Subcutaneous adipose tissue (tissue), 4 donors: ENCODE results near the gene DHRSX. TPM values are rescaled to one million over a fixed set of nuclear protein-coding genes. Genes with fewer than 3 reads are reported as not detected.

ENCODE experiments used
- CTCF ChIP-seq: fragments of 450-650 bp; IDR thresholded peaks from one replicate; pipeline ENCODE4 v1.5.1; 2016; ENCODE audit warnings: low read depth, mild to moderate bottlenecking, control low read depth, antibody characterized with exemption, moderate library complexity
- total RNA-seq, 4 donors: library from RNA; depleted of rRNA; stranded (reverse); fragments of >200 nt; gene quantifications; one replicate each; pipeline ENCODE4 v1.1.0, GENCODE V29; 2016

Gene DHRSX
- total RNA-seq, 4 donors from 2014 or later = 17.0 to 34.2 (median 24.5) TPM

DNA sequence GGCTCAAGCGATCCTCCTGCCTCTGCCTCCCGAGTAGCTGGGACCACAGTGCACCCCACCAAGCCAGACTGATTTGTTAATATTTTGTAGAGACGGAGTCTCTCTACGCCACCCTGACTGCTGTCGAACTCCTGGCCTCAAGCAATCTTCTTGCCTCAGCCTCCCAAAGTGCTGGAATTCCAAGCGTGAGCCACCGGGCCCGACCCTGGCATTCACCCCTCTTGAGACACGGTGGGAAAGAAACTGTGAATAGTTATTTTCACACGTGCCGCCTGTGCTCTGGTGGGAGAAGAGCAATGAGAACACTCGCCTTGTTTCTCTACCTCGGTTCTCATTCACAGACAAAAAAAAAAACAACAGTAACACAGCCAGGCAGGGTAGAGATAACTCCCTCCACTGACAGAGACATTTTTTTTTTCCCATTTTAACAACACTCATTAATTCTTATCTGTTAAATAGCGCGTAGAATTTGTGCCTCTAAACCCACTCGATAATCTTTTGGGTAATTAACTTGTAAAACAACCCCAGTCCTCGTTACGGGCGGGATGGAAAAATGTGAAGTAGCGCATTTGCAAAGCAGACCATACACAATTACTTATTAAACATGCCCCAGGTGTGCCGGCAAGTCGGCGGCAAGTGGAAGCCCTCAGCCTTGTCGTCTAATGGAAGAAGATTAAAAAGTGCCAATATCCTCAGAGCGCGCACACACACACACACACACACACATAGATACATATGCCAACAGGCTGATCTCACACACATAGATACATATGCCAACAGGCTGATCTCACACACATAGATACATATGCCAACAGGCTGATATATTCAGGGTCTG lies 103.3 kb downstream of the DHRSX start:
- TF ChIP-seq CTCF = no peak

GRCh38 chrX:2395261-2395992 lies 105.3 kb downstream of the DHRSX start:
- no peak for TF ChIP-seq CTCF

DNA sequence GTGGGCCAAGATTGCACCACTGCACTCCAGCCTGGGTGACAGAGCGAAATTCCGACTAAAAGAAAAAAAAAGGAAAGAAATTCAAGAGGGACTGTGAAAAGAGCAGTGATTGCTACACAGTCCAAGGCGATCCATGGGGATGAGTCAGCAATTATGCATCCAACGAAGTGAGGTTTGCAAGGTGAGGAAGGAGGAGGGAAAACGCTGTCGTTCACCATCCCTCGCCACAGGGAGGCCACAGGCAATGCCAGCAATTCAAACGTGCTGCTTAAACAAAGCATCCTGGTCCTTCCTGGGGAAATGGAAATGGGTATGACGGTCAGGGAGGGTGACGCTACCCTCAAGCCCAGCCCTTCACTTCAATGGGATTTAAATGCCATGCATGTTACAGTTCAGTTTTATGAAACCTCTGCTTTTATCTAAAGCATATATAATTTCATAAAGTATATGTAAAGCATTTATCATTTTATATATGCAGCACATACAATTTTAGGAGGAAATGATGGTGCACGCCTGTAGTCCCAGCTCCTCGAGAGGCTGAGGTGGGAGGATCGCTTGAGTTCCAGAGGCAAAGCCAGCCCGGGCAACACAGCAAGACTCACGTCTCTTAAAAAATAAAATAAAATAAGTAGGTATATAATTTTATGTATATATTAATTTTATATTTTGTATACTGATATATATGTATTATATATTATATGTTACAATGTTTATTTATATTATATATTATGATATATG lies 108.7 kb downstream of the DHRSX start:
- no peak for TF ChIP-seq CTCF

- no peak for TF ChIP-seq CTCF
Observed at GRCh38 chrX:2390754-2391153, 110.0 kb downstream of the DHRSX start.

- TF ChIP-seq CTCF = no peak
Observed at GRCh38 chrX:2389324-2389723, 111.5 kb downstream of the DHRSX start.

- TF ChIP-seq CTCF = no peak
Observed at GRCh38 chrX:2388669-2389068, 112.1 kb downstream of the DHRSX start.
